Activated T-cell treated with anti-CD3 and anti-CD28 coated beads, Interleukin-2, amount 50 U/mL, for 24 hours (primary cell): ENCODE data around the gene SPEF2.

Experiments
- DNase-seq: peaks from one replicate; pipeline ENCODE4 v3.0.0-alpha.2; 2020
- H3K27ac Mint-ChIP-seq: 2 replicates; pipeline ENCODE4 v1.8.0; 2020; ENCODE audit warnings: mild to moderate bottlenecking, mixed read lengths
- H3K27me3 Mint-ChIP-seq: 2 replicates; pipeline ENCODE4 v1.8.0; 2020; ENCODE audit warnings: mixed read lengths
- H3K36me3 Mint-ChIP-seq: 2 replicates; pipeline ENCODE4 v1.8.0; 2020; ENCODE audit warnings: low read depth, mixed read lengths
- H3K4me1 Mint-ChIP-seq: 2 replicates; pipeline ENCODE4 v1.8.0; 2020; ENCODE audit warnings: low read depth, mixed read lengths
- H3K4me3 Mint-ChIP-seq: 2 replicates; pipeline ENCODE4 v1.8.0; 2020; ENCODE audit warnings: mild to moderate bottlenecking, moderate library complexity, mixed read lengths
- H3K9me3 Mint-ChIP-seq: 2 replicates; pipeline ENCODE4 v1.8.0; 2020; ENCODE audit warnings: mixed read lengths

Gene SPEF2

DNA sequence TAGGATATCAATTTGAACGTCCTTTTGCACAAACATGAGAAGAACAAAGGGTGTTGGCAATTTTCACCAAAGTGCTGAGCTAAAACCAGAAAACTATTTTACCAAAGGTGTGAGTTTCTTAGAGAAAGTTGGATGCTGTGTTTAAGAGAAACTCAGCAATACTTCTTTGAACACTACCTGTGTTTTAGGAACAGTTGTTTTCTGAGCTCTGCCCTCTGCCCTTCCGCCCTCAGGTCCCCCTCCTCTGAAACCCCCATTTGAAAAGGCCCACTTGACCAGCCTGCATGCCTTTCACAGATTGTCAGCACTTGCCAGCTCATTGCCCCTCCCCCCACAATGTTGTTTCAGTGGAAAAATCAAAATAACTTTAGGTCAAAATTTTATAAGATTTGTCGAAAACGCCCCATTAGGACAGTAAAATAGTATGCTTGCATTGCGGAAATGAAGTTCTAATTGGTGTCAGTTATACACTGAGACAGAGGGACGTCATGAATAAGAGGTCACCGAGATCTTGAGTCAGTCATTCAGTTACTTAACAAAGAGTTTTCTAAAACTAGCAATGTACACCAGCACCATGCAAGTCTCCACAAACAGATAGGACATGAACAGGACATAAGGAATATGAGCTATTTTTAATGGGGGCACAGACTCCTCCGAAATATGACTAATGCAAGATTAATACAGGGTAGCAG, 177.2 kb downstream of the SPEF2 start:
- DNase-seq = peak; percentile 58
- H3K9me3 Mint-ChIP-seq = peaks cover 7% of the 10 kb centered on the region
- peaks cover 90% of the 10 kb centered on the region for H3K4me1 Mint-ChIP-seq
- H3K27ac Mint-ChIP-seq = peak overlapping the region; percentile 97
- peaks cover 18% of the 10 kb centered on the region for H3K36me3 Mint-ChIP-seq
- H3K27me3 Mint-ChIP-seq = no peaks in the 10 kb centered on the region
- peak overlapping the region; percentile 51 for H3K4me3 Mint-ChIP-seq

DNA sequence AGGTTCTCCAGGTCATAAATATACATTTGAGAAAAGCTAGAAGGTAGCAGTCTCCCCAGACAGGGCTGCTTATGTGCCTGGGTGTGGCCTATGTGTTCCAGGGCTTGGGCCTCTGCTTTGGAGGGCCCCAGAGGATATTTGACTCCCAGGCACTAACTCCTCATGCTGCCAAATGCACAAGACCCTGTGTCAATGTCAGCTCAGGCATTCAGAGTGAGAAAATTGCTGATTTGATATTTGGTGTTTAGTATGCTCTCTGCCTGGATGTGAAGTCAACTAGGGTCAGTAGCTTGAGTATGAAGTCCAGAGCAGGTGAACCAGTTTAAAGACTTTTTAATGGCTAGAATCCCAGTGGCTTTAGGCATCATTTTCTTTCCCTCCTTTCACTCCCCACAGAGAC, 181.5 kb downstream of the SPEF2 start:
- Mint-ChIP-seq H3K4me1 (peaks cover 81% of the 10 kb centered on the region), H3K4me3 (no peak overlapping the region), H3K27me3 (no peaks in the 10 kb centered on the region), H3K9me3 (no peaks in the 10 kb centered on the region), H3K27ac (no peak overlapping the region), H3K36me3 (peaks cover 19% of the 10 kb centered on the region)
- no peak for DNase-seq

DNA sequence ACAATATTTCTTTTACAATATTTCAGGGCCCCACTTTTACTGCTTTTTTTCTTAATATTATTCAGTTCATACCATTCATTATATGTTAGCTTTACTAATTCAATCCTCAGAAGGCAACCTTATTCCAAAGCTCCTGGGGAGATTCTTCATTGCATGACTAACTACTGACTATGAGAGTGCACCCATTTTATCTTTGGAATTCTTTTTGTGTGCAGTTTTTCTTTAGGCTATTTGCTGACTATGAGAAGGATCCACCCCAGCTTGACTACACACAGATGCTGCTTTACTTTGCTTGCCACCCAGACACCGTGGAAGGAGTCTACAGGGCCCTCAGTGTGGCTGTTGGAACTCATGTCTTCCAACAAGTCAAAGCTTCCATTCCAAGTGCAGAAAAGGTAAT, 182.1 kb downstream of the SPEF2 start:
- H3K4me1 Mint-ChIP-seq = peaks cover 81% of the 10 kb centered on the region
- H3K27me3 Mint-ChIP-seq = no peaks in the 10 kb centered on the region
- H3K36me3 Mint-ChIP-seq = peaks cover 19% of the 10 kb centered on the region
- no peak overlapping the region for H3K4me3 Mint-ChIP-seq
- DNase-seq = no peak
- H3K27ac Mint-ChIP-seq = no peak overlapping the region
- H3K9me3 Mint-ChIP-seq = no peaks in the 10 kb centered on the region

DNA sequence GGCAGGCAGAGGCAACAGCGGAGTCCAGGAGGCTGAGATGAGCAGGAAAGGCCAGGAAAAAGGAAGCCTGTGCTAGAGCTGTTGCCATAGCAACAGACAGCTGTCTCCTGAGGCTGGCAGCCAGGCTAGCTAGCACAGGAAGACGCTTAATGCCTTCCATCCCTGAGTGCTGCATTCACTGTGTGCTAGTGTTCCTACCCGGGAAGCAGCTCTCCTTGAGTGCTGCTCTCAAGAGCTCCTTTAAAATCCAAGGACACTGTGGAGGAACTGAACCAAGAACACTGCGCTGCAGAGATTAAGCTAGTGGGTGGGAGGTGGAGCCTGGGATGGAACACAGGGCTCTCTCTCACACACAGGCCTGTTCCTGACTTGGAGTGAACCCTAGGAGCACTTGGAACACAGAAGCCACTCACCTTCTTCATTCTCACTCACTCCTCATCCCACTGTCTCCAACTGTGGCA, 185.6 kb downstream of the SPEF2 start:
- no peaks in the 10 kb centered on the region for H3K9me3 Mint-ChIP-seq
- no peak overlapping the region for H3K4me3 Mint-ChIP-seq
- DNase-seq = peak; percentile 50
- H3K27me3 Mint-ChIP-seq = no peaks in the 10 kb centered on the region
- H3K27ac Mint-ChIP-seq = peak overlapping the region; percentile 69
- peaks cover 19% of the 10 kb centered on the region for H3K36me3 Mint-ChIP-seq
- H3K4me1 Mint-ChIP-seq = peaks cover 81% of the 10 kb centered on the region

DNA sequence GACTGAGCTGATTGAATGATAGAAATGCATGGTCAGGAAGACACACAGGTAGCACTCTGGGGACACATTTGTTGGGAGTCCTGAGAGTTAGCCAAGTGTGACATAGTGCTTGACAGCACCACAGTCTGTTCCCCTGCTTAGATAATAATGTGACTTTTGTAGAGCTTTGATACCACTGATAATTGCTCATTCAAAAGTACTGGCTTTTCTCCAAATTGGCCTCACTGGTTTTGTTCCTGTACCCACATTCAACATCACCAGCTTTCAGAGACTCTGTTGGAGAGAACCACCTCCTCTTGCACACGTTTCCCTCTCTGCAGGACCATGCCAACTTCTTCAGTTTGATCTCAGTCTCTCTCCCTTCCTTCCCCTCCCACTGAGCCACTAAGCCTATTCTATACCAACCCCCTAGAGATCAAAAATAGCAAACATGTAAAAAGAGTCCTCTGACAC, 186.6 kb downstream of the SPEF2 start:
- no peak overlapping the region for H3K4me3 Mint-ChIP-seq

DNA sequence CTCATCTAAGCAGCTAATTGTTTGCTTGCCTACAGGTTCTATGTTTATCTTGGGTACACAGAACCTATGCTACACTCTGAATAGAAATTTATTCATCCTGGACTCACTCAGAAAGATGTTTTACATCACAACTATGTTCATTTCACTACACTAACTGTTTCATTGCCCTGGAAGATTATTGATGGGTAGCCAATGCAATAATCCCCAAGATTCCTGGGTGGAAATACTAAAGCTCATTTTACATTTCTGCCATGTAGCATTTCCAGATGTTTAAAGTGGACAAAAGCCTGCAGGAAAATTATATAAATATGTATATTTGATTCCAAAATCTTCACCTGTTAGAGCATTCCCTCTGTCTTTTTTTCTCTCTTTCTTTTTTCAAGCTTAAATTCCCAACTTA, 187.2 kb downstream of the SPEF2 start:
- peak overlapping the region; percentile 35 for H3K27ac Mint-ChIP-seq
- no peaks in the 10 kb centered on the region for H3K27me3 Mint-ChIP-seq
- no peaks in the 10 kb centered on the region for H3K9me3 Mint-ChIP-seq
- H3K4me1 Mint-ChIP-seq = peaks cover 81% of the 10 kb centered on the region
- no peak for DNase-seq
- peaks cover 18% of the 10 kb centered on the region for H3K36me3 Mint-ChIP-seq
- no peak overlapping the region for H3K4me3 Mint-ChIP-seq

More for the DNA sequence above, 186.6 kb downstream of the SPEF2 start:
- peaks cover 20% of the 10 kb centered on the region for H3K36me3 Mint-ChIP-seq
- peak overlapping the region; percentile 69 for H3K27ac Mint-ChIP-seq
- no peaks in the 10 kb centered on the region for H3K27me3 Mint-ChIP-seq
- peaks cover 81% of the 10 kb centered on the region for H3K4me1 Mint-ChIP-seq
- no peak for DNase-seq
- no peaks in the 10 kb centered on the region for H3K9me3 Mint-ChIP-seq

DNA sequence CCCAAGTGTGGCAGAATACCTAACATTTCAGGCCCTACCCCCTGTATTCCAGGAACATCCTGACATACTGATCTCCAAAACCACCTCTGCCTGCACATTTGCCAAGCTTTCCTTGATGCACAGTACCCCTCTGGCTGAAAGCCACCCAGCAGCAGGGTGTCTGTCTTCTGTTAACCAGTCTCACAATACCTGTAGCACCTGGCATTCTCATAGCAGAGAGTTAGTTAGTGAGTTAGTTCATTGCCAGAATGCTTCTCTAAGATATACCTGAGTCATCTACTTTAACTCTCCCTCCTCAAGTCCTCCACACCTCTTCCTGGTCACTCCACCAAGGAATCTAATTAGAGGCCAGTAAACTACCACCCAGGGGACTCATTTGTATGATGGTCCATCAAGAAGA, 192.9 kb downstream of the SPEF2 start:
- H3K4me1 Mint-ChIP-seq = peaks cover 78% of the 10 kb centered on the region
- H3K27ac Mint-ChIP-seq = peak overlapping the region; percentile 98
- H3K4me3 Mint-ChIP-seq = peak overlapping the region; percentile 29

DNA sequence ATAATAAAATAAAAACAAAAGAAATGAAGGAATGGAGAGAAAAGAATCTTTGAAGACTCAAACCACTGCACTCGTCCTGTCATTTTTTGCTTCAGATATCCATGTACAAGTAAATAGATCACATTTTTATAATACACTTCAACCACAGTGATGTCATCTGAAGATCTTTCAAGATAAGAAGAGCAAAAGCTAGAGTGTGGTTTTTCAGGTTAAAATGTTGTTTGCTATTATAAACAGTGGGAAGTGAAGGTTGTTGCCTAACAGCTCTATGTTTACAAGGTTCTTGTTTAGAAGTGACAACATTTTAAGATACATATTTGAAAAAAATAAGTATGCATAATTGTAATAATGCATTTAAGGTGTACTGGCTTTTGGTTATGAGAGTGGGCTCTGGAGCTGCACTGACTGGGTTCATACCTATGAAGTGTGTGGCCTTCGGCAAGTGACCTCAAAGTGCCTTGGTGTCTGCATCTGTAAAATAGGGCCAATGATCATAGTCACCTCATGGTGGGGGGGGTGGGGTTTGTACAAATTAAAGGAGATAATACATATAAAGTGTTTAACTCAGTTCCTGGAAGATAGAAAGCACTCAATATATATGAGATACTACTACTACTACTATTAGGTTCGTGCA, 193.6 kb downstream of the SPEF2 start:
- Mint-ChIP-seq H3K4me3 (peak overlapping the region; percentile 32), H3K4me1 (peaks cover 74% of the 10 kb centered on the region), H3K36me3 (peaks cover 12% of the 10 kb centered on the region), H3K27ac (peak overlapping the region; percentile 95), H3K9me3 (no peaks in the 10 kb centered on the region), H3K27me3 (no peaks in the 10 kb centered on the region)
- DNase-seq = no peak

More for the DNA sequence above, 192.9 kb downstream of the SPEF2 start:
- H3K27me3 Mint-ChIP-seq = no peaks in the 10 kb centered on the region
- no peaks in the 10 kb centered on the region for H3K9me3 Mint-ChIP-seq
- DNase-seq = no peak
- peaks cover 12% of the 10 kb centered on the region for H3K36me3 Mint-ChIP-seq

DNA sequence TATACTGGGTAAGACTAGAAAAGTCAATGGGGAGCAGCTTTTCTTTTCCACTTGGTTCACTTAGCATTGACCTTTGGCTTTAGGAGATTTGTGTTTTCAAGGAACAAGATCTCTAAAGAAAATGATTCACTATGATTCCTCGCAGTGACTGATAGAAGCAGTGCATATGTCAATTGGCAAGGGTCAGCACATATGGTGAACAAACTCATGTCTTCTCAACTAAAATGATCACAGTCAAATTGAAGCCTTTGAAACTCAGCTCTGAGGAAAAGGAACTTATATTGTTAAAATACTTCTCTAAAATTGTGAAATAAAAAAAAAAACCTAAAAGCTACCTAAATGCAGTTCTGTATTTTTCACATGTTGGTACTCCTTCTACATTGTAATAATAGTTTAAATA, 195.9 kb downstream of the SPEF2 start:
- Mint-ChIP-seq H3K27ac (peak overlapping the region; percentile 84), H3K36me3 (peaks cover 8% of the 10 kb centered on the region), H3K9me3 (no peaks in the 10 kb centered on the region), H3K27me3 (no peaks in the 10 kb centered on the region), H3K4me1 (peaks cover 53% of the 10 kb centered on the region), H3K4me3 (no peak overlapping the region)
- no peak for DNase-seq

DNA sequence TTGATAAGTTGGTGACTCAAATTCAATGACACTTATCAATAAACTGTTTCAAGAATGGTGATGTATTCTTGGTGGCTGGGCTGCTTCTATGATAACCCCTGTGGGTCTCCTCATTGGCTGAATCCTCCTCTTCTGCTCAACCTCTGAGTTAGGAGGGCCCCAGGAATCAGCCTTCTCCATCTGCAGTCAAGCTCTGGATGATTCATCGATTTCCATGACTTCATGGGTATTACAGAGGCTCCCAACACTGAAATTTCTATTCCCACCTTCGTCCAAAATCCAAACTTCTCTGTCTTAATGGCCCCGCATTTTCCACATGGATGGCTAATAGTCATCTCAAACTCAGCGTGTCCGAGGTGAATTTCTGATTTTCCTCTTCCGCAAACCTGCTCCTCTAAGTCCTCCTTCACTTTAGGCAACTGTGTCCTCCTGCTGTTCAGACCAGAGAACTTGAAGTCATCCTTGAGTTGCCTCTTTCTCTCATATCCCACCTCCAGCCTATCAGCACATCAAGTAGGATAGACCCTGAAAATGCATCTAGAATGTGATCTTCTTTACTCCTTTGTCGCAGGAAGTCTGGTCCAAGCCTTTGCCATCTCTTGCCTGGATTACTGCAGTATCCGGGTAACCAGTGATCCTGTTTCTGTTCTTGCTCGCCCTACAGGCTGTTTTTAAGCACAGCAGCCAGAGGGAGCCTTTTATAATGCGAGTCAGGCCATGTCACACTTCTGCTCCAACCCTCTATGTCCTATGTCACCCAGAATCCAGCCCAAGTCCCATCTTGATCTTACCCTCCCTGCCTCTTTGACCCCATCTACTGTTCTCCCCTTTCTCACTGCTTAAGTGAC, 197.7 kb downstream of the SPEF2 start:
- Mint-ChIP-seq H3K27ac (no peak overlapping the region), H3K9me3 (peaks cover 3% of the 10 kb centered on the region), H3K36me3 (peaks cover 7% of the 10 kb centered on the region), H3K4me3 (no peak overlapping the region), H3K4me1 (peaks cover 54% of the 10 kb centered on the region), H3K27me3 (no peaks in the 10 kb centered on the region)
- DNase-seq = no peak

DNA sequence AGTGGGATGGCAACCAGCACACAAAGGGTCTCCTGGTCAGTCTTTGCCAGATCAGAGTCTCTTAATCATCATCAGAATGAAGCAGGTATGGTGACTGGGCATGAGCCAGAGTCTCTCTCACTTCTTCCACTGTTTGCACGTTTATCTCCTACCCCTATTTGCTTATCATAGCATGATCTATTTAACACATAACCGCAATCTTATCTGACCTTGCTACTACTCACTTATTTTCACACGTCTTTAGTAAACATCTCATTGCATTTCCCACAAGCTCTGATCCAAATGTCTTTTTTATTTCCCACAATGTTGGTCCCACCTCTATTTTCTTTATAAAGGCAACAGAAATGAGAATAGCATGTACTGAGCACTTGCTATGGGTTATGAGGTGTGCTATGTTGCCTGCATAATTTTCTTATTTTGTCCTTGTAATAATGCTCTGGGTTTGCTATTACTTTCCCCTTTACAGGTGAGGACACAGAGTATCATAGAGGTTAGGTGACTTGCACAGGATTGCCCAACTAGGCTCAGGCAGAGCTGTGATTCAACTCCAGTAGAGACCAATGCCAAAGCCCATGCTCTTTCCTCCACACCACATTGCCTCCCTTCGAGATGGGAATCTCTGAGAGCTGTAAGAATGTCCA, 199.3 kb downstream of the SPEF2 start:
- no peak for DNase-seq
- H3K4me1 Mint-ChIP-seq = peaks cover 54% of the 10 kb centered on the region

DNA sequence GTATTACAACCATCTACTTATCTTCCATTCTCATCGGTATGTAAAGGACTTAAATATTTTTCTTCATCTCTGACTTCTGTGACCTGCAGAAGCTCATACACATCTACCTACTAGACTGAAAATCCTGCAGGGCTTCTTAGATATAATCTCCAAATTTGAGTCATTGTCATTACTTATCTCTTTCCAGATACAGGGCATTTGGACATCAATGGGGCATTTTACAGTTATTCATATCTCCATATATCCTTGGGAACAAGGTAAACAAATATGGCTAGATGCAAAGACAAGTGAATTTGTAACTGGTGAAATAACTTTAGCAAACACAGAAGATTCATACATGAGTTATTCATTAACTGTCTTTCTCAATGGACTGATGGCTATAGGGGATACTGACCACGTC, 201.4 kb downstream of the SPEF2 start:
- H3K27ac Mint-ChIP-seq = peak overlapping the region; percentile 66
- DNase-seq = no peak
- peaks cover 8% of the 10 kb centered on the region for H3K9me3 Mint-ChIP-seq
- H3K4me1 Mint-ChIP-seq = peaks cover 61% of the 10 kb centered on the region
- no peaks in the 10 kb centered on the region for H3K27me3 Mint-ChIP-seq
- H3K4me3 Mint-ChIP-seq = no peak overlapping the region
- peaks cover 15% of the 10 kb centered on the region for H3K36me3 Mint-ChIP-seq

More for the DNA sequence above, 199.3 kb downstream of the SPEF2 start:
- Mint-ChIP-seq H3K36me3 (peaks cover 14% of the 10 kb centered on the region), H3K4me3 (no peak overlapping the region), H3K27ac (no peak overlapping the region), H3K9me3 (peaks cover 6% of the 10 kb centered on the region), H3K27me3 (no peaks in the 10 kb centered on the region)

DNA sequence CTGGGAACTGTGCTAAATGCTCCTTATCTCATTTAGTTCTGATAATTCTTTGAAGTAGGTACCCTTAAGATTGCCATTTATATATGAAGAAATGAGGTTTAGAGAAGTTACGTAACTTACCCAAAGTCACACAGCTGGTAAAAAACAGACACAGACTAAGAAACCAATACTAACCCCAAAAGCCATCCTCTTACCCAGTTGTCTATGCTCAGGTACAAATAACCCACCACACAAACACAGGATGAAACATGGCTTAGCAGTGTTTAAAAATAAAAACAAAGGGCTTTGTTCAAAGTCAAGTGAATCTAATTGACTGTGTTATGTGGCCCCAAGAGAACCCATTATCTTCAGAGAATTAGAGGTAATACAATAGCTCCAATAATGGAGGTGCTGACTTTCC, 202.0 kb downstream of the SPEF2 start:
- Mint-ChIP-seq H3K4me1 (peaks cover 61% of the 10 kb centered on the region), H3K36me3 (peaks cover 20% of the 10 kb centered on the region), H3K27me3 (no peaks in the 10 kb centered on the region), H3K4me3 (no peak overlapping the region), H3K27ac (peak overlapping the region; percentile 93), H3K9me3 (peaks cover 10% of the 10 kb centered on the region)
- no peak for DNase-seq

DNA sequence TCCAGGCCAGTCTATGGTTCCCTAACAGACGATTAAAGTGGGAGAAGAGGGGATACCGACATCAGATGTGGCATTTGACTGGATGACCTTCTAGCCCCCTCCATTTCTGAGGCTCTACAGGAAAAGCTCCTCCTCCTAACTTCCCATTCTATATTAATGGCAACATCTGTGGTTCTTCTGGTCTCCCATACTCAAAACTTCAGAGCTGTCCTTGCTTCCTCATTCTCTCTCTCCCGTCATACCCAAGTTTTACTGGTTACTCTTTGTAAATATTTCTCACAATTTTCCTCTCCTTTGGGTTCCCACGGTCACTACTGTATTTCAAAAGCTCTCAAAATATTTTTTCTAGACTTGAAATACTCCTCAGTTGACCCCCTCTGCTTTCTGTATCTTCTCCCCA, 203.1 kb downstream of the SPEF2 start:
- Mint-ChIP-seq H3K27me3 (no peaks in the 10 kb centered on the region), H3K27ac (peak overlapping the region; percentile 93), H3K4me1 (peaks cover 70% of the 10 kb centered on the region), H3K4me3 (no peak overlapping the region), H3K36me3 (peaks cover 26% of the 10 kb centered on the region), H3K9me3 (peaks cover 10% of the 10 kb centered on the region)
- DNase-seq = no peak
